GM10248 (cell line): ENCODE results near the gene MAN1B1.

Experiments
- CTCF ChIA-PET: fragments of 300-600 bp; sonication (Branson Sonifier 250); formaldehyde crosslinking; extraction: SDS; loops from one replicate; lab custom pipeline; 2021; ENCODE audit warnings: antibody characterized with exemption; lab: Yijun Ruan, JAX
- POLR2A ChIA-PET: fragments of 350-650 bp; sonication (Branson Sonifier 250); formaldehyde crosslinking; extraction: SDS; loops from one replicate; lab custom pipeline; 2020; ENCODE audit warnings: antibody characterized with exemption; lab: Yijun Ruan, JAX
- DNase-seq: peaks from one replicate; pipeline ENCODE4 v3.0.0; 2012; ENCODE audit errors: extremely low spot score
- CTCF ChIP-seq: IDR thresholded peaks from 2 replicates; pipeline ENCODE4 v1.5.1; 2012; ENCODE audit warnings: mild to moderate bottlenecking, low read depth; ENCODE audit errors: extremely low read depth, missing control alignments, control extremely low read depth

Gene MAN1B1

GRCh38 chr9:137156567-137157375, 70.0 kb downstream of the MAN1B1 start:
- no peak for TF ChIP-seq CTCF
- DNase-seq, result peak; percentile 83
- ChIA-PET POLR2A (interaction anchor here (1.2 kb wide), 1 partner anchor 84 kb away, joined by 5 read pairs; the partner anchor contains the start of gene TUBB4B), CTCF (interaction anchor here (0.6 to 2.2 kb wide), 10 partner anchors 10 to 128 kb away, joined by 3 to 7 read pairs (median 3); partner anchors contain the start of genes ABCA2, ANAPC2, GRIN1 and RNF224)

GRCh38 chr9:137157618-137158415, 71.0 kb downstream of the MAN1B1 start:
- no peak for TF ChIP-seq CTCF
- no peak for DNase-seq
- POLR2A ChIA-PET, result no interaction called here
- CTCF ChIA-PET, result interaction anchor here (0.9 to 2.2 kb wide), 9 partner anchors 9 to 129 kb away, joined by 3 to 7 read pairs (median 3); partner anchors contain the start of genes ABCA2, ANAPC2, RNF224 and SSNA1

- no peak for TF ChIP-seq CTCF
- CTCF ChIA-PET, result interaction anchor here (1.3 to 1.5 kb wide), 2 partner anchors 83 to 92 kb away, joined by 3 to 4 read pairs; no protein-coding TSS in a partner anchor
- DNase-seq, result no peak
- POLR2A ChIA-PET, result no interaction called here
These were observed 71.8 kb downstream of the MAN1B1 start for GRCh38 chr9:137158625-137159024.
